Measurements from ENCODE around the gene TRIM44.
A peak's percentile ranks its signal among the peaks of the same experiment; 100 is the strongest.

The TRIM44 gene

GRCh38 chr11:35730254-35730653, 67.7 kb downstream of the TRIM44 start:
- TF ChIP-seq POLR2A (IDR thresholded peaks at IDR 0.05; ENCODE audit: low read length) (no peak), GATA1 (IDR thresholded peaks at IDR 0.05; ENCODE audit: low read depth, low read length) (no peak)
- DNase-seq = no peak

- DNase-seq = no peak
- no peak for TF ChIP-seq POLR2A (IDR thresholded peaks at IDR 0.05; ENCODE audit: low read length)
Observed at GRCh38 chr11:35734669-35735410, 72.3 kb downstream of the TRIM44 start.

GRCh38 chr11:35735411-35735810, 72.8 kb downstream of the TRIM44 start:
- no peak for TF ChIP-seq POLR2A (IDR thresholded peaks at IDR 0.05; ENCODE audit: low read length)
- TF ChIP-seq GATA1 (IDR thresholded peaks at IDR 0.05; ENCODE audit: low read depth, low read length) = no peak
- no peak for DNase-seq

GRCh38 chr11:35735903-35736302, 73.3 kb downstream of the TRIM44 start:
- no peak for DNase-seq
- TF ChIP-seq POLR2A (IDR thresholded peaks at IDR 0.05; ENCODE audit: low read length) (no peak), GATA1 (IDR thresholded peaks at IDR 0.05; ENCODE audit: low read depth, low read length) (no peak)

- TF ChIP-seq POLR2A (IDR thresholded peaks at IDR 0.05; ENCODE audit: low read length) (no peak), GATA1 (IDR thresholded peaks at IDR 0.05; ENCODE audit: low read depth, low read length) (no peak)
- no peak for DNase-seq
Observed at GRCh38 chr11:35736952-35737351, 74.4 kb downstream of the TRIM44 start.

- DNase-seq = no peak
- TF ChIP-seq POLR2A (IDR thresholded peaks at IDR 0.05; ENCODE audit: low read length) = no peak
- TF ChIP-seq GATA1 (IDR thresholded peaks at IDR 0.05; ENCODE audit: low read depth, low read length) = no peak
Observed at GRCh38 chr11:35740061-35740799, 77.7 kb downstream of the TRIM44 start.

- TF ChIP-seq POLR2A (IDR thresholded peaks at IDR 0.05; ENCODE audit: low read length) (no peak), GATA1 (IDR thresholded peaks at IDR 0.05; ENCODE audit: low read depth, low read length) (no peak)
- DNase-seq = no peak
Observed at GRCh38 chr11:35742707-35743454, 80.3 kb downstream of the TRIM44 start.

GRCh38 chr11:35746356-35747153, 84.0 kb downstream of the TRIM44 start:
- no peak for TF ChIP-seq POLR2A (IDR thresholded peaks at IDR 0.05; ENCODE audit: low read length)
- no peak for TF ChIP-seq GATA1 (IDR thresholded peaks at IDR 0.05; ENCODE audit: low read depth, low read length)
- DNase-seq = peak in 1 of 2 experiments; percentile 20

- TF ChIP-seq GATA1 (IDR thresholded peaks at IDR 0.05; ENCODE audit: low read depth, low read length) = no peak
- TF ChIP-seq POLR2A (IDR thresholded peaks at IDR 0.05; ENCODE audit: low read length) = no peak
- DNase-seq = no peak
Observed at GRCh38 chr11:35747668-35748067, 85.1 kb downstream of the TRIM44 start.

- no peak for DNase-seq
- no peak for TF ChIP-seq GATA1 (IDR thresholded peaks at IDR 0.05; ENCODE audit: low read depth, low read length)
- TF ChIP-seq POLR2A (IDR thresholded peaks at IDR 0.05; ENCODE audit: low read length) = no peak
Observed at GRCh38 chr11:35748644-35749043, 86.1 kb downstream of the TRIM44 start.

- no peak for TF ChIP-seq POLR2A (IDR thresholded peaks at IDR 0.05; ENCODE audit: low read length)
- no peak for TF ChIP-seq GATA1 (IDR thresholded peaks at IDR 0.05; ENCODE audit: low read depth, low read length)
Observed at GRCh38 chr11:35750315-35750714, 87.7 kb downstream of the TRIM44 start.

GRCh38 chr11:35750981-35751663, 88.5 kb downstream of the TRIM44 start:
- no peak for DNase-seq
- no peak for TF ChIP-seq POLR2A (IDR thresholded peaks at IDR 0.05; ENCODE audit: low read length)
- no peak for TF ChIP-seq GATA1 (IDR thresholded peaks at IDR 0.05; ENCODE audit: low read depth, low read length)

More at GRCh38 chr11:35750315-35750714, 87.7 kb downstream of the TRIM44 start:
- no peak for DNase-seq

- no peak for DNase-seq
- no peak for TF ChIP-seq GATA1 (IDR thresholded peaks at IDR 0.05; ENCODE audit: low read depth, low read length)
- no peak for TF ChIP-seq POLR2A (IDR thresholded peaks at IDR 0.05; ENCODE audit: low read length)
Observed at GRCh38 chr11:35751664-35752061, 89.1 kb downstream of the TRIM44 start.
